GM12878 (cell line): ENCODE results near the gene TRIB2. TPM values are rescaled to one million over a fixed set of nuclear protein-coding genes. Genes with fewer than 3 reads are reported as not detected.

Experiments
- CEBPZ ChIP-seq: fragments of 150-350 bp; IDR thresholded peaks from 2 replicates; pipeline ENCODE4 v1.6.1; 2016; ENCODE audit warnings: low read depth, low read length
- CUX1 ChIP-seq: IDR thresholded peaks from 2 replicates; pipeline ENCODE4 v1.6.1; 2012; ENCODE audit warnings: improper control_type of control experiment, low read depth, low read length; ENCODE audit not compliant: insufficient replicate concordance
- ETV6 ChIP-seq, 2 experiments: fragments of 450-650 bp in 1 of 2; IDR thresholded peaks in 1 of 2; conservative IDR thresholded peaks in 1 of 2; 2 replicates each; pipeline ENCODE4 v1.6.1; 2014; ENCODE audit warnings: antibody characterized with exemption in 1 of 2, borderline replicate concordance in 1 of 2, low read depth in 1 of 2, mild to moderate bottlenecking in 1 of 2, moderate library complexity in 1 of 2
- HDGF ChIP-seq: fragments of 450-650 bp; IDR thresholded peaks from 2 replicates; pipeline ENCODE4 v1.6.1; 2016; ENCODE audit warnings: antibody characterized with exemption
- HSF1 ChIP-seq: fragments of 150-350 bp; IDR thresholded peaks from 2 replicates; pipeline ENCODE4 v1.6.1; 2014; ENCODE audit warnings: mild to moderate bottlenecking, low read depth, low read length
- PAX5 ChIP-seq: IDR thresholded peaks from 2 replicates; pipeline ENCODE4 v1.6.1; 2011; ENCODE audit warnings: low read depth, low read length, borderline replicate concordance
- RELB ChIP-seq: fragments of 450-650 bp; IDR thresholded peaks from 2 replicates; pipeline ENCODE4 v1.6.1; 2017; ENCODE audit warnings: low read depth, mild to moderate bottlenecking, moderate library complexity
- REST ChIP-seq: IDR thresholded peaks from 2 replicates; pipeline ENCODE4 v1.6.1; 2012; ENCODE audit warnings: mild to moderate bottlenecking, low read depth, low read length
- RFX5 ChIP-seq: IDR thresholded peaks from 2 replicates; pipeline ENCODE4 v1.6.1; 2011; ENCODE audit warnings: low read depth, low read length, improper control_type of control experiment
- TAF1 ChIP-seq: IDR thresholded peaks from 2 replicates; pipeline ENCODE4 v1.6.1; 2011; ENCODE audit warnings: mild to moderate bottlenecking, low read depth, low read length, borderline replicate concordance
- TCF7 ChIP-seq: IDR thresholded peaks from 2 replicates; pipeline ENCODE4 v1.6.1; 2014; ENCODE audit warnings: antibody characterized with exemption, borderline replicate concordance
- ZSCAN29 ChIP-seq: fragments of 450-650 bp; IDR thresholded peaks from 2 replicates; pipeline ENCODE4 v1.6.1; 2017; ENCODE audit warnings: mild to moderate bottlenecking, moderate library complexity
- polyA plus RNA-seq, 11 experiments: library from polyadenylated mRNA; depleted of rRNA in 4 of 11; unstranded in 6 of 11; stranded (reverse) in 5 of 11; fragments of >200 nt; fragmentation: Nextera tagmentation in 4 of 11; fragmentation: Illumina TruSeq in 1 of 11; extraction: Ambion mirVana in 4 of 11; extraction: Trizol in 1 of 11; gene quantifications; 1 replicate in 1 of 11; 2 replicates in 10 of 11; pipeline versions ENCODE4 v1.2.1 to v1.2.3, GENCODE V29; 2011 to 2016; ENCODE audit warnings: inconsistent platforms in 2 of 11, missing spikeins in 2 of 11, low read depth in 1 of 11
- total RNA-seq, 4 experiments: library from RNA; depleted of rRNA in 3 of 4; stranded (reverse); fragments of >200 nt in 3 of 4; fragmentation: Illumina TruSeq in 1 of 4; extraction: Trizol in 1 of 4; gene quantifications; 2 replicates each; pipeline versions ENCODE4 v1.2.1 to v1.2.3, GENCODE V29; 2013 to 2021

TRIB2 gene
- total and polyA plus RNA-seq, 10 of the 15 experiments (the other 5 are each of a cell fraction or from before 2014, with no cell fraction given), result 1.6 to 9.2 (median 5.2) TPM

GRCh38 chr2:12716282-12717190 is at the start of gene TRIB2 (continued):
- TF ChIP-seq CEBPZ, result no peak
- TF ChIP-seq PAX5, result no peak
- TF ChIP-seq HDGF, result no peak
- TF ChIP-seq RFX5, result no peak
- peak; percentile 35; the same call in 1 of the 2 replicates for TF ChIP-seq TAF1
- no peak for TF ChIP-seq CUX1
- no peak for TF ChIP-seq TCF7
- no peak for TF ChIP-seq ETV6 (conservative IDR thresholded peaks at IDR 0.05 in 1 of 2, IDR thresholded peaks at IDR 0.05 in 1 of 2; ENCODE audit: borderline replicate concordance in 1 of 2, low read depth in 1 of 2)
- no peak for TF ChIP-seq ZSCAN29
- no peak for TF ChIP-seq REST
- no peak for TF ChIP-seq RELB
- no peak for TF ChIP-seq HSF1
